Liver (tissue), 9 donors: ENCODE measurements around the gene PHLPP2. TPM values are rescaled to one million over a fixed set of nuclear protein-coding genes. Genes with fewer than 3 reads are reported as not detected.
A peak's percentile ranks its signal among the peaks of the same experiment; 100 is the strongest.

Experiments used
- DNase-seq: peaks from one replicate; pipeline ENCODE4 v3.0.0-alpha.2; 2017; ENCODE audit warnings: low spot score
- H3K27ac ChIP-seq, 2 donors: one replicate each; pipeline ENCODE4 v1.7.0; 2013; ENCODE audit warnings: inconsistent platforms in 2 of 2, low read length in 2 of 2, control low read depth in 1 of 2, low read depth in 1 of 2, mild to moderate bottlenecking in 1 of 2
- H3K27me3 ChIP-seq, 4 donors: one replicate each; pipeline versions ENCODE4 v1.6.1 to v1.7.0; 2013; ENCODE audit warnings: low read length in 3 of 4, inconsistent platforms in 1 of 4, mild to moderate bottlenecking in 1 of 4, moderate library complexity in 1 of 4; ENCODE audit not compliant: control insufficient read depth in 4 of 4, insufficient read depth in 4 of 4
- H3K36me3 ChIP-seq, 4 donors: one replicate each; pipeline versions ENCODE4 v1.6.1 to v1.7.0; 2013; ENCODE audit warnings: low read length in 3 of 4, mild to moderate bottlenecking in 3 of 4, low read depth in 1 of 4, moderate library complexity in 1 of 4; ENCODE audit not compliant: control insufficient read depth in 4 of 4, insufficient read depth in 3 of 4
- H3K4me1 ChIP-seq, 4 donors: one replicate each; pipeline versions ENCODE4 v1.6.1 to v1.7.0; 2013; ENCODE audit warnings: low read length in 3 of 4, mild to moderate bottlenecking in 3 of 4, moderate library complexity in 1 of 4; ENCODE audit not compliant: control insufficient read depth in 4 of 4, insufficient read depth in 4 of 4
- H3K4me3 ChIP-seq, 3 donors: one replicate each; pipeline versions ENCODE4 v1.6.1 to v1.7.0; 2013; ENCODE audit warnings: low read length in 3 of 3, control low read depth in 1 of 3, low read depth in 1 of 3, mild to moderate bottlenecking in 1 of 3
- H3K9ac ChIP-seq, 2 donors: one replicate each; pipeline ENCODE4 v1.7.0; 2013; ENCODE audit warnings: low read length in 2 of 2, mild to moderate bottlenecking in 2 of 2, moderate library complexity in 2 of 2, control low read depth in 1 of 2, low read depth in 1 of 2
- H3K9me3 ChIP-seq, 4 donors: one replicate each; pipeline versions ENCODE4 v1.6.1 to v1.7.0; 2013; ENCODE audit warnings: low read length in 3 of 4; ENCODE audit not compliant: control insufficient read depth in 4 of 4
- CTCF ChIP-seq: fragments of 150-350 bp; IDR thresholded peaks from 2 replicates; pipeline ENCODE4 v1.5.1; 2017; ENCODE audit warnings: improper control_type of control experiment, low read depth, low read length; ENCODE audit not compliant: missing input control
- EGR1 ChIP-seq, 2 donors: IDR thresholded peaks; 2 replicates each; pipeline ENCODE4 v1.6.1; 2016 to 2018; ENCODE audit warnings: antibody characterized with exemption in 2 of 2, low read depth in 2 of 2
- FOXA1 ChIP-seq: IDR thresholded peaks from 2 replicates; pipeline ENCODE4 v1.6.1; 2016; ENCODE audit warnings: antibody characterized with exemption
- FOXA2 ChIP-seq: IDR thresholded peaks from 2 replicates; pipeline ENCODE4 v1.6.1; 2016; ENCODE audit warnings: antibody characterized with exemption
- GABPA ChIP-seq, 2 donors: IDR thresholded peaks in 1 of 2; conservative IDR thresholded peaks in 1 of 2; 2 replicates each; pipeline ENCODE4 v1.6.1; 2016; ENCODE audit warnings: antibody characterized with exemption in 2 of 2, mild to moderate bottlenecking in 1 of 2, moderate library complexity in 1 of 2
- HNF4A ChIP-seq, 2 donors: conservative IDR thresholded peaks; 2 replicates each; pipeline ENCODE4 v1.6.1; 2016; ENCODE audit warnings: antibody characterized with exemption in 2 of 2, mild to moderate bottlenecking in 2 of 2
- HNF4G ChIP-seq: IDR thresholded peaks from 2 replicates; pipeline ENCODE4 v1.6.1; 2016; ENCODE audit warnings: antibody characterized with exemption
- JUND ChIP-seq, 2 donors: IDR thresholded peaks; 2 replicates each; pipeline ENCODE4 v1.6.1; 2016; ENCODE audit warnings: antibody characterized with exemption in 2 of 2
- MAX ChIP-seq: IDR thresholded peaks from 2 replicates; pipeline ENCODE4 v1.6.1; 2016; ENCODE audit warnings: antibody characterized with exemption
- RAD21 ChIP-seq, 2 donors: IDR thresholded peaks; 2 replicates each; pipeline ENCODE4 v1.6.1; 2016; ENCODE audit warnings: antibody characterized with exemption in 2 of 2, mild to moderate bottlenecking in 2 of 2
- RXRA ChIP-seq, 2 donors: IDR thresholded peaks; 2 replicates each; pipeline ENCODE4 v1.6.1; 2017 to 2018; ENCODE audit warnings: antibody characterized with exemption in 2 of 2, mild to moderate bottlenecking in 1 of 2
- SP1 ChIP-seq: IDR thresholded peaks from 2 replicates; pipeline ENCODE4 v1.6.1; 2018; ENCODE audit warnings: antibody characterized with exemption, mild to moderate bottlenecking
- TAF1 ChIP-seq: conservative IDR thresholded peaks from 2 replicates; pipeline ENCODE4 v1.6.1; 2016; ENCODE audit warnings: antibody characterized with exemption, mild to moderate bottlenecking
- YY1 ChIP-seq: IDR thresholded peaks from 2 replicates; pipeline ENCODE4 v1.6.1; 2016; ENCODE audit warnings: antibody characterized with exemption, mild to moderate bottlenecking
- ZBTB33 ChIP-seq: IDR thresholded peaks from 2 replicates; pipeline ENCODE4 v1.6.1; 2016; ENCODE audit warnings: antibody characterized with exemption
- WGBS: extraction: QIAGEN DNeasy Blood & Tissue Kit; methylation state at CpG from one replicate; pipeline ENCODE4 v1.1.7; 2013; 5-methylcytosine and 5-hydroxymethylcytosine counted together
- polyA plus RNA-seq, 2 donors: library from polyadenylated mRNA; stranded (reverse) in 1 of 2; unstranded in 1 of 2; fragments of 200-250 nt in 1 of 2; fragments of >200 nt in 1 of 2; fragmentation: Nextera tagmentation in 1 of 2; extraction: Ambion mirVana in 1 of 2; gene quantifications; one replicate each; pipeline versions ENCODE4 v1.2.1 to v1.2.3, GENCODE V29; 2013 to 2015
- total RNA-seq, 2 donors: library from RNA; depleted of rRNA; stranded (reverse); fragments of >200 nt; gene quantifications; one replicate each; pipeline ENCODE4 v1.2.3, GENCODE V29; 2014
- TF ChIP-seq, protein P1 (sequence below): IDR thresholded peaks from 2 replicates; pipeline ENCODE4 v1.6.1; 2016; ENCODE audit warnings: antibody characterized with exemption
- donor health status: healthy.
- donor health status: healthy.
- donor health status: healthy.
- donor health status: healthy.
- donor health status: healthy.

PHLPP2 gene
- total and polyA plus RNA-seq, 4 donors, result 1.2 to 7.8 (median 3.9) TPM

DNA sequence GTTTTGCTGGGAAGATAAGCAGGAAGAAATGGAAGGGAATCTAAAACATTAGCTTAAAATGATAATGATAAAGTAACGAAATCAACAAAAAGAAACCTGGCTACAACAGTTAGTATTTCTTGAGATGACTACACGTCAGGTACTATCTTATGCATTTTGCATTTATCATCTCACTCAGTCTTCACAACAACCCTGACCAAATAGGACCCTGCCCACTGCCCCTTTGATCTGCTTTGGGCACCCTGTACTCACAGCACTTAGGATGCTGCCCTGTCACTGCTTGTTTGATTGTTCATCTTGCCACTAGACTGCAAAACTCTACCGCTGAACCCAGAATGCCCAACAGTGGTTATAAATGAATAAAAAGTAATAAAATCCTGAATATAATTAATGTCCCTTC lies 53.3 kb downstream of the PHLPP2 start:
- peaks cover 0 to 21% (median 9%) of the 10 kb centered on the region in 4 donors for H3K4me1 ChIP-seq
- 98% methylated on average over 3 of the region's 3 CpGs for WGBS

DNA sequence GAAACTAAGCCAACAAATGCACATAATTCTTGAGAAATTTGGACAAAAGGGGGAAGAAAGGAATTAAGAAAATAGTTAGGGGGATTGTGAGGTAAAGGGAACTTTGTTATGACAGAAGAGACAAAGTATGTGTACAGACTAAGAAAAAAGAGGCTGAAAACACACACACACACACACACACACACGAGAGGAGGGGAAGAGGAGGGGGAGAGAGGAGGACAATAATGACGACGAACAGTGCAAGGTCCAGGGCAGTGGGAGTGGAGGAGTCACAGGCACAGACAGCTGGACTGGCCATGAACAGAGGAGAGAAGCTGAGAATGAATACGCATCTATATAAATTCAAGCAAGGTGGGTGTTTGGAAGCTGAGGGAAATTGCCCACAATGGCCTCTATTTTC lies 54.0 kb downstream of the PHLPP2 start:
- TF ChIP-seq RXRA (IDR thresholded peaks at IDR 0.05) (peak in 1 of 2 donors; percentile 4), HNF4A (conservative IDR thresholded peaks at IDR 0.05) (peak; percentile 80 to 87), GABPA (IDR thresholded peaks at IDR 0.05 in 1 of 2, conservative IDR thresholded peaks at IDR 0.05 in 1 of 2) (no peak), CTCF (no peak), HNF4G (peak; percentile 61), FOXA1 (no peak), TAF1 (no peak), SP1 (peak; percentile 78), FOXA2 (no peak), YY1 (no peak), RAD21 (IDR thresholded peaks at IDR 0.05) (peak in 1 of 2 donors; percentile 8), EGR1 (IDR thresholded peaks at IDR 0.05; ENCODE audit: low read depth in 2 of 2) (no peak)
- Histone ChIP-seq H3K9ac (peak overlapping the region in 1 of 2 donors; percentile 26), H3K36me3 (peaks cover 0 to 3% (median 1%) of the 10 kb centered on the region in 4 donors), H3K27me3 (no peaks in the 10 kb centered on the region), H3K4me1 (peaks cover 0 to 22% (median 11%) of the 10 kb centered on the region in 4 donors), H3K27ac (peak overlapping the region in 1 of 2 donors; percentile 48), H3K4me3 (no peak overlapping the region), H3K9me3 (no peaks in the 10 kb centered on the region)
- DNase-seq, result peak; percentile 68
- 42% methylated on average over 4 of the region's 4 CpGs for WGBS

More for the DNA sequence above, 53.3 kb downstream of the PHLPP2 start:
- Histone ChIP-seq H3K9me3 (no peaks in the 10 kb centered on the region), H3K27me3 (no peaks in the 10 kb centered on the region), H3K9ac (no peak overlapping the region), H3K36me3 (peaks cover 0 to 6% (median 3%) of the 10 kb centered on the region in 4 donors), H3K4me3 (no peak overlapping the region), H3K27ac (peak overlapping the region in 1 of 2 donors; percentile 37)
- no peak for DNase-seq
- TF ChIP-seq, protein P1, sequence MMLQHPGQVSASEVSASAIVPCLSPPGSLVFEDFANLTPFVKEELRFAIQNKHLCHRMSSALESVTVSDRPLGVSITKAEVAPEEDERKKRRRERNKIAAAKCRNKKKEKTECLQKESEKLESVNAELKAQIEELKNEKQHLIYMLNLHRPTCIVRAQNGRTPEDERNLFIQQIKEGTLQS, result no peak
- no peak for TF ChIP-seq GABPA (IDR thresholded peaks at IDR 0.05 in 1 of 2, conservative IDR thresholded peaks at IDR 0.05 in 1 of 2)
- TF ChIP-seq HNF4G, result no peak
- TF ChIP-seq MAX, result no peak
- TF ChIP-seq JUND (IDR thresholded peaks at IDR 0.05), result no peak
- TF ChIP-seq ZBTB33, result no peak
- TF ChIP-seq SP1, result no peak
- no peak for TF ChIP-seq CTCF
- TF ChIP-seq YY1, result no peak
- no peak for TF ChIP-seq RXRA (IDR thresholded peaks at IDR 0.05)
- no peak for TF ChIP-seq EGR1 (IDR thresholded peaks at IDR 0.05; ENCODE audit: low read depth in 2 of 2)
